ENCODE data around the gene SYVN1. TPM values are rescaled to one million over a fixed set of nuclear protein-coding genes. Genes with fewer than 3 reads are reported as not detected.
A peak's percentile ranks its signal among the peaks of the same experiment; 100 is the strongest.

Gene SYVN1
- 14.9 and 31.9 TPM in 2 replicates for polyA plus RNA-seq (2012; rRNA removed)
- polyA plus RNA-seq (2012; cell fraction: cytosol; rRNA removed), result 25.5 and 32.8 TPM in 2 replicates
- 91.3 and 98.3 TPM in 2 replicates for polyA plus RNA-seq (2012; cell fraction: nucleus; rRNA removed)

DNA sequence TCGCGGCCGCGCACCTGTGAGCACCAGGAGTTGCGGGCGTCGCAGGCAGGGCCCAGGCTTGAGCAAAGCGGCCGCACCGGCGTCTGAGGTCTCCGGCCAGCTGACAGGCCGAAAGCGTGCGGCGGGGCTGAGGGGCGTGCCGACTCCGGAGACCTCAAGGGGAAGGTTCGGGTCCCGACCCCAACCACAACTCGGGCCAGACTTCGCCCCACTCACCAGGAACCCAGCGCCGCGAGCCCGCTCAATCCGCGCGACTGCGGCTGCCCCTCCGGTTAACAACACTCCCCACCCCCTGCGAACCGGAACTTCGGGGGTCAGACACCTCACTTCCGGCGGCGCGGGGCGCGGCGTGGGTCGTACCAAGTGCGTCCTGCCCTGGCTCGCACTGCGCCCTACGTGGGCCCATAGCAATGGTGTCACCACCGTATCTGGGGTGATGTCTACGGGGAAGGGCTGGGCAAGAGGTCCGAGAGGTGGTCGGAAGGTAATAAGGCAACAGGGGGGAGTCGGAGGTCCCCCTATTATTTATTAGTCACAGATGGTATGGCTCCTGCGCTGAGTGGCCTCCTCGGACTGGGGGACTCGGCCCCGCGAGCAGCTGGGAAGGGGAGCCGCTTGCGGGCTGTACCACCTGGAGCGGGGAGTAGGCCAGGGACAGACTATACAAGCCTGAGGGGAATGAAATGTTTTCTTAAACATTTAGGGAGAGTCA is at the start of gene SYVN1:
Gene SYVN1, minus strand, starts transcription at position 280 of the 712 bp plus-strand sequence. CDS start 918 bp downstream, outside the sequence.
- H2AFZ ChIP-seq (ENCODE audit: low read depth), result peak within 1 kb of the TSS; percentile 53
- no peaks in the 10 kb centered on the region for H3K9me2 ChIP-seq
- 1% methylated on average over 18 of the region's 60 CpGs for WGBS (ENCODE audit: low lambda C conversion rate)
- H4K20me1 ChIP-seq (ENCODE audit: insufficient read depth), result no peaks in the 10 kb centered on the region; the same call in 1 of the 2 replicates
- peak within 1 kb of the TSS; percentile 95 to 99 for H3K27ac ChIP-seq (ENCODE audit: low read depth in 2 of 2, low read length in 1 of 2)
- peak within 1 kb of the TSS; percentile 88 to 96 for H3K4me3 ChIP-seq (ENCODE audit: low read depth in 2 of 2, low read length in 1 of 2)
- H3K9ac ChIP-seq, result peak within 1 kb of the TSS; percentile 95
- H3K9me3 ChIP-seq, result no peaks in the 10 kb centered on the region
- peaks cover 16 to 30% of the 10 kb centered on the region in 2 experiments for H3K36me3 ChIP-seq (replicated peaks in 1 of 2; ENCODE audit: control insufficient read depth in 1 of 2, insufficient read depth in 2 of 2, low read length in 1 of 2)
- POLR2A ChIA-PET, result interaction anchor here (0.6 to 2.9 kb wide), 15 partner anchors 8 to 607 kb away, joined by 3 to 25 read pairs (median 4); partner anchors contain the start of genes CAPN1, FAU, MALAT1 and MRPL49
- CTCF ChIA-PET, result interaction anchor here (0.6 to 4.2 kb wide), 12 partner anchors 13 to 486 kb away, joined by 3 to 27 read pairs (median 5); partner anchors contain the start of genes CAPN1, FAU, MRPL49 and POLA2
- peak; percentile 97 for DNase-seq
- no peaks in the 10 kb centered on the region for H3K27me3 ChIP-seq (ENCODE audit: insufficient read depth)
- peaks cover 28% of the 10 kb centered on the region; the same call in 1 of the 2 replicates for H3K79me2 ChIP-seq (ENCODE audit: insufficient read depth)
- peaks cover 0 to 28% of the 10 kb centered on the region in 2 experiments; a peak in 2 of 4 replicates for H3K4me1 ChIP-seq (ENCODE audit: control insufficient read depth in 1 of 2, insufficient read depth in 2 of 2, low read depth in 1 of 2, low read length in 1 of 2)
- peak within 1 kb of the TSS; percentile 92 for H3K4me2 ChIP-seq
- H3F3A ChIP-seq (replicated peaks; ENCODE audit: insufficient read depth), result no peaks in the 10 kb centered on the region
- TF ChIP-seq TCF12 (IDR thresholded peaks at IDR 0.05), result 0 out of 2 replicates have a peak, but pooled peaks have one; percentile 23
- TF ChIP-seq MEF2A (IDR thresholded peaks at IDR 0.05; ENCODE audit: borderline replicate concordance, low read depth), result no peak
- TF ChIP-seq, protein P1, sequence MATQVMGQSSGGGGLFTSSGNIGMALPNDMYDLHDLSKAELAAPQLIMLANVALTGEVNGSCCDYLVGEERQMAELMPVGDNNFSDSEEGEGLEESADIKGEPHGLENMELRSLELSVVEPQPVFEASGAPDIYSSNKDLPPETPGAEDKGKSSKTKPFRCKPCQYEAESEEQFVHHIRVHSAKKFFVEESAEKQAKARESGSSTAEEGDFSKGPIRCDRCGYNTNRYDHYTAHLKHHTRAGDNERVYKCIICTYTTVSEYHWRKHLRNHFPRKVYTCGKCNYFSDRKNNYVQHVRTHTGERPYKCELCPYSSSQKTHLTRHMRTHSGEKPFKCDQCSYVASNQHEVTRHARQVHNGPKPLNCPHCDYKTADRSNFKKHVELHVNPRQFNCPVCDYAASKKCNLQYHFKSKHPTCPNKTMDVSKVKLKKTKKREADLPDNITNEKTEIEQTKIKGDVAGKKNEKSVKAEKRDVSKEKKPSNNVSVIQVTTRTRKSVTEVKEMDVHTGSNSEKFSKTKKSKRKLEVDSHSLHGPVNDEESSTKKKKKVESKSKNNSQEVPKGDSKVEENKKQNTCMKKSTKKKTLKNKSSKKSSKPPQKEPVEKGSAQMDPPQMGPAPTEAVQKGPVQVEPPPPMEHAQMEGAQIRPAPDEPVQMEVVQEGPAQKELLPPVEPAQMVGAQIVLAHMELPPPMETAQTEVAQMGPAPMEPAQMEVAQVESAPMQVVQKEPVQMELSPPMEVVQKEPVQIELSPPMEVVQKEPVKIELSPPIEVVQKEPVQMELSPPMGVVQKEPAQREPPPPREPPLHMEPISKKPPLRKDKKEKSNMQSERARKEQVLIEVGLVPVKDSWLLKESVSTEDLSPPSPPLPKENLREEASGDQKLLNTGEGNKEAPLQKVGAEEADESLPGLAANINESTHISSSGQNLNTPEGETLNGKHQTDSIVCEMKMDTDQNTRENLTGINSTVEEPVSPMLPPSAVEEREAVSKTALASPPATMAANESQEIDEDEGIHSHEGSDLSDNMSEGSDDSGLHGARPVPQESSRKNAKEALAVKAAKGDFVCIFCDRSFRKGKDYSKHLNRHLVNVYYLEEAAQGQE (IDR thresholded peaks at IDR 0.05; ENCODE audit: low read depth, low read length), result no peak
- peak; percentile 91 for TF ChIP-seq MXI1 (IDR thresholded peaks at IDR 0.05; ENCODE audit: low read depth, low read length)
- 0 out of 2 replicates have a peak, but pooled peaks have one; percentile 30 for TF ChIP-seq FOXJ3 (CRISPR knock-in tag; IDR thresholded peaks at IDR 0.05)
- TF ChIP-seq SIN3A (IDR thresholded peaks at IDR 0.05; ENCODE audit: borderline replicate concordance, low read depth, low read length), result peak; percentile 77
- no peak for TF ChIP-seq RXRA (IDR thresholded peaks at IDR 0.05; ENCODE audit: borderline replicate concordance, low read depth)
- no peak for TF ChIP-seq FOSL2 (IDR thresholded peaks at IDR 0.05; ENCODE audit: borderline replicate concordance, low read depth)
- no peak for TF ChIP-seq SMC3 (IDR thresholded peaks at IDR 0.05; ENCODE audit: low read depth, low read length)
- TF ChIP-seq, protein P2, sequence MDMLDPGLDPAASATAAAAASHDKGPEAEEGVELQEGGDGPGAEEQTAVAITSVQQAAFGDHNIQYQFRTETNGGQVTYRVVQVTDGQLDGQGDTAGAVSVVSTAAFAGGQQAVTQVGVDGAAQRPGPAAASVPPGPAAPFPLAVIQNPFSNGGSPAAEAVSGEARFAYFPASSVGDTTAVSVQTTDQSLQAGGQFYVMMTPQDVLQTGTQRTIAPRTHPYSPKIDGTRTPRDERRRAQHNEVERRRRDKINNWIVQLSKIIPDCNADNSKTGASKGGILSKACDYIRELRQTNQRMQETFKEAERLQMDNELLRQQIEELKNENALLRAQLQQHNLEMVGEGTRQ (IDR thresholded peaks at IDR 0.05; ENCODE audit: borderline replicate concordance, low read depth, low read length), result no peak
- TF ChIP-seq NRF1 (IDR thresholded peaks at IDR 0.05; ENCODE audit: low read depth, low read length), result no peak
- no peak for TF ChIP-seq ELF1 (IDR thresholded peaks at IDR 0.05)
- TF ChIP-seq, protein P3, sequence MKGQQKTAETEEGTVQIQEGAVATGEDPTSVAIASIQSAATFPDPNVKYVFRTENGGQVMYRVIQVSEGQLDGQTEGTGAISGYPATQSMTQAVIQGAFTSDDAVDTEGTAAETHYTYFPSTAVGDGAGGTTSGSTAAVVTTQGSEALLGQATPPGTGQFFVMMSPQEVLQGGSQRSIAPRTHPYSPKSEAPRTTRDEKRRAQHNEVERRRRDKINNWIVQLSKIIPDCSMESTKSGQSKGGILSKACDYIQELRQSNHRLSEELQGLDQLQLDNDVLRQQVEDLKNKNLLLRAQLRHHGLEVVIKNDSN (IDR thresholded peaks at IDR 0.05; ENCODE audit: borderline replicate concordance, low read depth), result no peak
- TF ChIP-seq, protein P4, sequence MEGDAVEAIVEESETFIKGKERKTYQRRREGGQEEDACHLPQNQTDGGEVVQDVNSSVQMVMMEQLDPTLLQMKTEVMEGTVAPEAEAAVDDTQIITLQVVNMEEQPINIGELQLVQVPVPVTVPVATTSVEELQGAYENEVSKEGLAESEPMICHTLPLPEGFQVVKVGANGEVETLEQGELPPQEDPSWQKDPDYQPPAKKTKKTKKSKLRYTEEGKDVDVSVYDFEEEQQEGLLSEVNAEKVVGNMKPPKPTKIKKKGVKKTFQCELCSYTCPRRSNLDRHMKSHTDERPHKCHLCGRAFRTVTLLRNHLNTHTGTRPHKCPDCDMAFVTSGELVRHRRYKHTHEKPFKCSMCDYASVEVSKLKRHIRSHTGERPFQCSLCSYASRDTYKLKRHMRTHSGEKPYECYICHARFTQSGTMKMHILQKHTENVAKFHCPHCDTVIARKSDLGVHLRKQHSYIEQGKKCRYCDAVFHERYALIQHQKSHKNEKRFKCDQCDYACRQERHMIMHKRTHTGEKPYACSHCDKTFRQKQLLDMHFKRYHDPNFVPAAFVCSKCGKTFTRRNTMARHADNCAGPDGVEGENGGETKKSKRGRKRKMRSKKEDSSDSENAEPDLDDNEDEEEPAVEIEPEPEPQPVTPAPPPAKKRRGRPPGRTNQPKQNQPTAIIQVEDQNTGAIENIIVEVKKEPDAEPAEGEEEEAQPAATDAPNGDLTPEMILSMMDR (IDR thresholded peaks at IDR 0.05), result no peak
- no peak for TF ChIP-seq FOXM1 (IDR thresholded peaks at IDR 0.05; ENCODE audit: low read depth)
- TF ChIP-seq, protein P5, sequence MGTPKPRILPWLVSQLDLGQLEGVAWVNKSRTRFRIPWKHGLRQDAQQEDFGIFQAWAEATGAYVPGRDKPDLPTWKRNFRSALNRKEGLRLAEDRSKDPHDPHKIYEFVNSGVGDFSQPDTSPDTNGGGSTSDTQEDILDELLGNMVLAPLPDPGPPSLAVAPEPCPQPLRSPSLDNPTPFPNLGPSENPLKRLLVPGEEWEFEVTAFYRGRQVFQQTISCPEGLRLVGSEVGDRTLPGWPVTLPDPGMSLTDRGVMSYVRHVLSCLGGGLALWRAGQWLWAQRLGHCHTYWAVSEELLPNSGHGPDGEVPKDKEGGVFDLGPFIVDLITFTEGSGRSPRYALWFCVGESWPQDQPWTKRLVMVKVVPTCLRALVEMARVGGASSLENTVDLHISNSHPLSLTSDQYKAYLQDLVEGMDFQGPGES (IDR thresholded peaks at IDR 0.05; ENCODE audit: low read depth, low read length), result no peak
- TF ChIP-seq, protein P6, sequence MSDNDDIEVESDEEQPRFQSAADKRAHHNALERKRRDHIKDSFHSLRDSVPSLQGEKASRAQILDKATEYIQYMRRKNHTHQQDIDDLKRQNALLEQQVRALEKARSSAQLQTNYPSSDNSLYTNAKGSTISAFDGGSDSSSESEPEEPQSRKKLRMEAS (IDR thresholded peaks at IDR 0.05; ENCODE audit: low read depth), result peak; percentile 43; the same call in 1 of the 2 replicates
- peak; percentile 94 for TF ChIP-seq GABPA (IDR thresholded peaks at IDR 0.05; ENCODE audit: low read depth)
- TF ChIP-seq JUND (IDR thresholded peaks at IDR 0.05), result peak; percentile 27; the same call in 1 of the 2 replicates
- TF ChIP-seq EP300 (IDR thresholded peaks at IDR 0.05; ENCODE audit: borderline replicate concordance in 1 of 2, low read depth in 1 of 2, low read length in 1 of 2), result 0 out of 4 replicates have a peak, but pooled peaks of 1 of the 2 experiments have one; percentile 5
- no peak for TF ChIP-seq RFX5 (IDR thresholded peaks at IDR 0.05; ENCODE audit: low read length)
- no peak for TF ChIP-seq GATA2 (CRISPR knock-in tag; IDR thresholded peaks at IDR 0.05)
